NB4 (cell line): ENCODE measurements around the gene A1BG.

ENCODE experiments used
- POLR2A ChIP-seq: IDR thresholded peaks from 2 replicates; pipeline ENCODE4 v1.6.1; 2011; ENCODE audit warnings: mild to moderate bottlenecking; ENCODE audit not compliant: insufficient read length; ENCODE audit errors: extremely low read depth
- TF ChIP-seq, protein P1 (sequence below): IDR thresholded peaks from one replicate; pipeline ENCODE4 v1.5.1; 2012; ENCODE audit warnings: low read depth, low read length

GRCh38 chr19:58396691-58397532 lies 43.6 kb upstream of the A1BG start:
- TF ChIP-seq, protein P1, sequence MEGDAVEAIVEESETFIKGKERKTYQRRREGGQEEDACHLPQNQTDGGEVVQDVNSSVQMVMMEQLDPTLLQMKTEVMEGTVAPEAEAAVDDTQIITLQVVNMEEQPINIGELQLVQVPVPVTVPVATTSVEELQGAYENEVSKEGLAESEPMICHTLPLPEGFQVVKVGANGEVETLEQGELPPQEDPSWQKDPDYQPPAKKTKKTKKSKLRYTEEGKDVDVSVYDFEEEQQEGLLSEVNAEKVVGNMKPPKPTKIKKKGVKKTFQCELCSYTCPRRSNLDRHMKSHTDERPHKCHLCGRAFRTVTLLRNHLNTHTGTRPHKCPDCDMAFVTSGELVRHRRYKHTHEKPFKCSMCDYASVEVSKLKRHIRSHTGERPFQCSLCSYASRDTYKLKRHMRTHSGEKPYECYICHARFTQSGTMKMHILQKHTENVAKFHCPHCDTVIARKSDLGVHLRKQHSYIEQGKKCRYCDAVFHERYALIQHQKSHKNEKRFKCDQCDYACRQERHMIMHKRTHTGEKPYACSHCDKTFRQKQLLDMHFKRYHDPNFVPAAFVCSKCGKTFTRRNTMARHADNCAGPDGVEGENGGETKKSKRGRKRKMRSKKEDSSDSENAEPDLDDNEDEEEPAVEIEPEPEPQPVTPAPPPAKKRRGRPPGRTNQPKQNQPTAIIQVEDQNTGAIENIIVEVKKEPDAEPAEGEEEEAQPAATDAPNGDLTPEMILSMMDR: no peak
- TF ChIP-seq POLR2A: no peak
